ENCODE results near the gene SLC37A4. TPM values are rescaled to one million over a fixed set of nuclear protein-coding genes. Genes with fewer than 3 reads are reported as not detected.
"Not testable (repeated sequence)": the region's sequence is repeated elsewhere in the genome, so short reads cannot be mapped to it uniquely, and the experiment has no call there.

The SLC37A4 gene
- total RNA-seq, 1 experiment from 2014 or later = 12.7 TPM

DNA sequence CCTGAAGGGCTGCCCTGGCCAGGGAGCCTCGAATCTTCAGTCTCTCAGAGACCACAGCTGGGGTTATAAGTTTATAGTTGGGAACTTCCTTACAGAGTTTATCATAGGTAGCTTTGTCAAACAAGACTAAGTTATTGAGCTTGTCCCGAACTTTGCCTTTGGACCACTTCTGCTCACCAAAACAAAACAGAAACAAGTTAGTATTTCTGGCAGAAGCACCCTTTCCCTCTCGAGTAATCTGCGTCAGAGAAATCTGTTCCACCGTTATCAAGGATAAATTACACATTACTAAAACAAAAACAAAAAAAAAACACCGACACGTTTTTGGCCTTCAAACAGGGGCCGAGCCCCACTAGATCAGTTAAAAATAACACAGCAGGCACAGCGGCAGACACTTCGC is 13.3 kb downstream of the SLC37A4 start:
- not testable (repeated sequence) for DNase-seq (ENCODE audit: low read depth)

DNA sequence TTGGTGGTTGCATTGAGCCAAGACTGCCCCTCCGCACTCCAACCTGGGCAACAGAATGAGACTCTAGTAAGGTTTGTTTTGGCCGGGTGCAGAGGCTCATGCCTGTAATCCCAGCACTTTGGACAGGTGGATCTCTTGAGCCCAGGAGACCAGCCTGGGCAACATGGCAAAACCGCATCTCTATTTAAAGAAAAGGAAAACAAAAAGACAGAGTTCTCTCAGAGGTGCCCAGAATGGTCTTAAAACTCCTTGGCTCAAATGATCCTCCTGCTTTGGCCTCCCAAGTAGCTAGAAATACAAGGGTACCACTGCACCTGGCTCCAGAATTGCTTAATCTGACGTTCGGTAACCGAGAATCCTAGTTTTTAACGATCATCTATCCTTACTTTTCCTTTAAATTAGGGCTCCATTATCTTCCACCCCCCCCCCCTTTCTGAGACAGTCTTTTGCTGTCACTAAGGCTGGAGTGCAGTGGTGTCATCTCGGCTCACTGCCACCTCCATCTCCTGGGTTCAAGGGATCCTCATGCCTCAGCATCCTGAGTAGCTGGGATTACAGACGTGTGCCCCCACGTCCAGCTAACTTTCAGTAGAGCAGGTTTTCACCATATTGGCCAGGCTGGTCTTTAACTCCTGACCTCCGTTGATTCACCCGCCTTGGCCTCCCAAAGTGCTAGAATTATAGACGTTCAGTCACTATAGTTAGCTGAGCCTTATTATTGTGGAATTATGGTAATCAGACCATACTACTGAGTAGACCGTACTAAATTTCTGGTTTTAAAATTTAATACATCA is 14.3 kb downstream of the SLC37A4 start:
- no peak for DNase-seq (ENCODE audit: low read depth)

GRCh38 chr11:119015054-119015611 is 15.5 kb downstream of the SLC37A4 start:
- no peak for DNase-seq (ENCODE audit: low read depth)

DNA sequence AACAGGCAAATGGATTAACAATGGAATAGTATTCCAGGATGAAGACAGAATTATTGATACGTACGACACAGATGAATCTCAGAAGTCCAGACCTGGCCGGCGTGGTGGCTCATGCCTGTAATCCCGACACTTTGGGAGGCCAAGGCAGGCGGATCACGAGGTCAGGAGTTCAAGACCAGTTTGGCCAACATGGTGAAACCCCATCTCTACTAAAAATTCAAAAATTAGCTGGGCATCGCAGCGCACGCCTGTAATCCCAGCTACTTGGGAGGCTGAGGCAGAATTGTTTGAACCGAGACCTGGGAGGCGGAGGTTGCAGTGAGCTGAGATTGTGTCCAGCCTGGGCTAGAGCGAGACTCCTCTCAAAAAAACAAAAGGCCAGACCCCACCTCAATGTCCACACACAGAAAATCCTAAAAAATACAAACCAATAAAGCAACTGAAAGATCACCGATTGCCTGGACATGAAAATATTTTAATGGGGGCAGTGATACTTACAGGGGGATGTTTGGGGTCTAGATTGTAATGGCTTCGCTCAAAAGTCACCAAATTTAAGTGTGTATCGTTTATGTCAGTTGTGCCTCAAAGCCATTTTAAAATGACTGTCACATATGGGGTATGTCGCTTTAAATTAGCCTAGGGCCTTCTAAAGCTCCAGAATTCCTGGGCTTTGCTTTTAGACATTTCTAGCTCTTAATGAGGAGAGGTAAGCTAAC is 16.3 kb downstream of the SLC37A4 start:
- no peak for DNase-seq (ENCODE audit: low read depth)

DNA sequence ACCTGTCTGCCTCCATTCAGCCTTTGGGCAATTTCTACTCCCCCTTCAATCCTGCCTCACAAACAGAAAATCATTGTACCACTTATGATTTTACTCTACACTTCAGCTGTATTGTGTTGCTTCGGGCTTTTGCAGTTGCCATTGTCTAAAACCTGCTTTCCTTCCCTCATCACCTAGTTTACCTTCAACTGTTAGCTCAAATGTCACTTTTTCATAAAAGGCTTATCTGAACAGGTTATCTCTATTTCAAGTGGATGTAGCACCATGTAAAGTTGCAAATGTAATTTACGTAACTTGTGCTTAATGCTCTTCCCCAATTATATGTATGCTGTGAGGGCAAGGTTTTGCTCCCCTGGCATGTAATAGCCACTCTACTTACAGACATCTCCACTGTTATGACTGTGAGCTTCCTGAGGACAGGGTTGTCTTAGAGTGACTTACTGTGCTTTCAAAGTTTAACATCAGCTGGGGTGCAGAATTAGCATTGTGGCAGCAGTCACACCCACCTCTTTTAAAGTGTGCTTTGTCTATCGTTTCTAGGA is 18.0 kb downstream of the SLC37A4 start:
- no peak for DNase-seq (ENCODE audit: low read depth)

DNA sequence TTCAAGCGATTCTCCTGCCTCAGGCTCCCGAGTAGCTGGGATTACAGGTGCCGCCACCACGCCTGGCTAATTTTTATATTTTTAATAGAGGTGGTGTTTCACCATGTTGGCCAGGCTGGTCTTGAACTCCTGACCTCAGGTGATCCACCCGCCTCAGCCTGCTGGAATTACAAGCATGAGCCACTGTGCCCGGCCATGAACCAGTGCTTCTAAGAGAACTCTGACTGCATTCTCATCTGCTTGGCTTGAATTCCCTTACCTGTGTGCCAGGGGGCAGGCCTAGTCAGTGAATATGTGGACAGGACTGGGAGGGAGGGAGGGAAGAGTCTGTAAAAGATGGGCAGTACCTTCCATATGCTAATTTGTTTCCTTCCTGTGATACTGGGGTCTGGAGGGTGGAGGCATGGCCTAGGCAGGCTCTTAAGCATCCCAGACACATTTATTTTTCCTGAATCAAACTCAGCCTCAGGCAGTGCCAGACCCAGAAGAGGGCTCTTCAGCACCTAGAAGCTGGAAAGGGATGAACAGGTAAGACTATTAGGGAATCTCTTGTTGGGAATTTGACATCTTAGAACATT is 19.1 kb downstream of the SLC37A4 start:
- DNase-seq (ENCODE audit: low read depth) = no peak

GRCh38 chr11:119006656-119007055 is 24.0 kb downstream of the SLC37A4 start:
- no peak for DNase-seq (ENCODE audit: low read depth)

- DNase-seq (ENCODE audit: low read depth) = no peak
These were observed 29.8 kb downstream of the SLC37A4 start for GRCh38 chr11:119000906-119001305.

- DNase-seq (ENCODE audit: low read depth) = peak; percentile 81
These were observed 31.9 kb downstream of the SLC37A4 start for GRCh38 chr11:118998822-118999221.

DNA sequence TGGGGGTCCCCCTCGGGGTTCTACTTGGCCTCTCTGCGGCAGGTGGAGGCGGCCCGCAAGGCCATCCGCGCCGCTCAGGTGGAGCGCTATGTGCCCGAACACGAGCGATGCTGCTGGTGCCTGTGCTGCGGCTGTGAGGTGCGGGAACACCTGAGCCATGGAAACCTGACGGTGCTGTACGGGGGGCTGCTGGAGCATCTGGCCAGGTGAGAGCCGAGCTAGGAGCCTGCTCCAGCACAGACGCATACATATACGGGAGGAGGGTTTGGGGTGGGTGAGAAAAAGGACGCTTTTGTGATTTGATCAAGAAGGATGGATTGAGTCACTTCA is 32.3 kb downstream of the SLC37A4 start:
- no peak for DNase-seq (ENCODE audit: low read depth)

DNA sequence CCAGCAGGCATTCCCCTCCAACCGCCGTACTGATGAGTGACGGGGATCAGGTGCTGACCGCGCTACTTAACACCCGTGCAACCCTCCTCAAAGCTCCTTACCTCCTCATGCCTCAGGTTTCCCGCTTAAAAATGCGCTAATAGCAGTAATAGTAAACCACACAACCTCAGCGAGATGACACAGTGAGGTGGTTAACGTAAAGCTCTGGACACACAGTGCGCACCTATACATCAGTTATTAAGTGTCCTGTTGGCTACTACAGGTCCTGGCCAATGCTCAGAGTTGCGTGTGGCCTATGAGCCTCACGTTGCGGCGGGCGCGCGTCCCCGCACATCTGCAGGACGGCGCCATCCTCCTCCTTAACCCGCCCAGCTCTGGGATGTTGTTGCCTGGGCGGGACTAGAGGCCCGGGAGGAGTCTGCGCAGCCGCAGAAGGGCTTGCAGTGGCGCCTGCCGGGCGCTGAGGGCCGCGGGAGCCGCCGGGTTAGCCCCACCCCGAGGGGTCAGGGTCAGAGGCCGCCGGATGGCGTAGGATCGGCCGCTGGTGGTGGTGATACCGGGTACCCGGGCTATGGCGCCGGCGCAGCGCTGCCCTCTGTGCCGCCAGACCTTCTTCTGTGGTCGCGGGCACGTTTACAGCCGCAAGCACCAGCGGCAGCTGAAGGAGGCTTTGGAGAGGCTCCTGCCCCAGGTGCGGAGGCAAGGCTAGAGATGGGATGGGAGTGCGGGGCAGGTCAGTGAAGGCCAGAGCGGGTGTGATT is 32.9 kb downstream of the SLC37A4 start, which contains the start of gene CENATAC:
CENATAC (plus strand) TSS at position 512 of the 761 bp plus-strand sequence; CDS start at position 572, 60 bp downstream.
- peak; percentile 88 for DNase-seq (ENCODE audit: low read depth)

DNA sequence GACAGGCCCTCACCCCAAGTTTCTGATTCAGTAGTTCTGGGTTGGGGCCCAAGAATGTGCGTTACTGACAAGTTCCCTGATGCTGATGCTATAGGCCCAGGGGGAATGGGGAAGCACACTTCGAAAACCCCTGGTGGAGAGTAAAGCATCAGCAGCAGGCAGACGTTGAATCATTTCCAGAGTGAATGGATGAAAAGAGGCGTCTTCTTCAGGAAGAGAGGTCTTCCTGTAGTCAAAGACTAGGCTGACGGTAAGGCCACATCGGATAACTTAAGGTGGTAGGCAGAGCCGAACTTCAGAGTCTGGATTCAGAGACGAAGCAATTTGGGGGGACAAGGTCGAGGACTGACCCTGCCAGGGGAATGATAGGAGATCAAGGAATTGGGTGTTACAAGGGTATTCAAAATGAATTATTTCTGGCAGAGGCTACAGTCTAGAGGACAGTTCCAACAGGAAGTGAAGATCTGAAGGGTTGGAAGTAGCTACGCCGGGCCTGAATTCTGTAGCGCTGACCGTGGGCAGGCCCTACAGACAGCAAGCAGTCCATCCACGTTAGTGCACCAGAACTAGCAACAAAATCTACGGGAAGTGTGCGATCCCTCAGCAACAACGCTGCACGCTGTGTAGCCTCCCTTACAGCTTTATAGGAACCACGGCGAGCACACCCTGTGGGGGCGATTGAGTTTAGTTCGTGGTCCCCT is 33.6 kb downstream of the SLC37A4 start:
- no peak for DNase-seq (ENCODE audit: low read depth)

DNA sequence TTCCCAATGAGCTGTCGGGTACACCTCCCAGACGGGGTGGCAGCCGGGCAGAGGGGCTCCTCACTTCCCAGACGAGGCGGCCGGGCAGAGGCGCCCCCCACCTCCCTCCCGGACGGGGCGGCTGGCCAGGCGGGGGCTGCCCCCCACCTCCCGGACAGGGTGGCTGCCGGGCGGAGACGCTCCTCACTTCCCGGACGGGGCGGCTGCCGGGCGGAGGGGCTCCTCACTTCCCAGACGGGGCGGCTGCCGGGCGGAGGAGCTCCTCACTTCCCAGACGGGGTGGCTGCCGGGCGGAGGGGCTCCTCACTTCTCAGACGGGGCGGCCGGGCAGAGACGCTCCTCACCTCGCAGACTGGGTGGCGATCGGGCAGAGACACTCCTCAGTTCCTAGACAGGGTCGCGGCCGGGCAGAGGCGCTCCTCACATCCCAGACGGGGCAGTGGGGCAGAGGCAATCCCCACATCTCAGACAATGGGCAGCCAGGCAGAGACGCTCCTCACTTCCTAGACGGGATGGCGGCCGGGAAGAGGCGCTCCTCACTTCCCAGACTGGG is 39.1 kb downstream of the SLC37A4 start:
- DNase-seq (ENCODE audit: low read depth) = not testable (repeated sequence)

DNA sequence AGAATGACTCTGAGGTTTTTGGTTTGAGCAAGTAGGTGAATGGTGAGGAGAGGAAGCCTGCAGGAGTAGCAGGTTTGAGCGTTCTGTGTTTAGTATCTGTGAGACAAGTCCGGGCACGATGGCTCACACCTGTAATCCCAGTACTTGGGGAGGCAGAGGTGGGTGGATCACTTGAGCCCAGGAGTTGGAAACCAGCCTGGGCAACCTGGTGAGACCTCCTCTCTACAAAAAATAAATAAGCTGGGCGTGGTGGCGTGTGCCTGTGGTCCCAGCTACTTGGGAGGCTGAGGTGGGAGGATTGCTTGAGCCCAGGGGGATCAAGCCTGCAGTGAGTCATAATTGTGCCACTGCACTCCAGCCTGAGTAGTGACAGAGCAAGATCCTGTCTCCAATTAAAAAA is 42.4 kb downstream of the SLC37A4 start:
- peak; percentile 28 for DNase-seq (ENCODE audit: low read depth)

- no peak for DNase-seq (ENCODE audit: low read depth)
These were observed 45.9 kb downstream of the SLC37A4 start for GRCh38 chr11:118984825-118985224.

GRCh38 chr11:118984337-118984736 is 46.3 kb downstream of the SLC37A4 start:
- not testable (repeated sequence) for DNase-seq (ENCODE audit: low read depth)

GRCh38 chr11:118980191-118980881 is 50.3 kb downstream of the SLC37A4 start:
- DNase-seq (ENCODE audit: low read depth) = no peak

GRCh38 chr11:118979434-118979833 is 51.2 kb downstream of the SLC37A4 start:
- no peak for DNase-seq (ENCODE audit: low read depth)

DNA sequence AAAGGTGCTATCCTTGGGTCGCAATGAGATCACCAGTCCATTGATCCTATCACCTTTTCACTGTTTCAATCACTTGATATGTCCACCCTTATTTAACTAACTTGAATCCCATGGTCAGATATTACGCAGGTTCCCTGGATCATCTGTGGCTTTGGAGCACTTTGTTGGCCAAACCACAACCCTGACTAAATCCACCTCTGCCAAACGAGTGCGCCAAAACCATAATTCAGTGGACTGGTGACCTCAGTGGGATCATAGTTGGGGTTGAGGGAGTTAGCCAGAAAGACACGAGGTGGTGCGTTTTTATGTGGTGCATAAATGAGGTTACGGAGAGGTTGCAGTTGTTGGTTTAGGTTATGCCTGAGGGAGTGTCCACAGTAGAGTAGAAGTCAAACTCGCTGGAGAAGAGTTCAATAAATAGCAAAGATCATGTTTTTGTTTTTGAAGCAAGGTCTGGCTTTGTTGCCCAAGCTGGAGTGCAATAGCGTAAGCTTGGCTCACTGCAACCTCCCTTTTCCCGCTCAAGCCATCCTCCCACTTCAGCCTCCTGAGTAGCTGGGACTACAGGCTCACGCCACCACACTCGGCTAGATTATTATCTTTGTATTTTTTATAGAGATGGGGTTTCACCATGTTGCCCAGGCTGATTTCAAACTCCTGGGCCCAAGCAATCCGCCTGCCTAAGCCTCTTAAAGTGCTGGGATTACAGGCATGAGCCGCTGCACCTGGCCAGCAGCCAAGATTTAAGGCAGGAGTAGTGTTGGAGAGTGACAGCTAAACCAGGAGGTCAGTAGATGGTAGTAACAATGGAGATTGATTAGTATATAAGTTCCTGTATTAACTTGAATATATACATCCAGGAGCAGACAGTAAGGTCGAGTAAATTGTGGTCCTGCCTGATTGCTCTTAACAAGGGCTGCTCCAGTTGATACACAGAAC is 54.6 kb downstream of the SLC37A4 start:
- peak; percentile 15 for DNase-seq (ENCODE audit: low read depth)

Measured in Daoy (cell line).